ENCODE results near the gene AKT3. TPM values are rescaled to one million over a fixed set of nuclear protein-coding genes. Genes with fewer than 3 reads are reported as not detected.

The AKT3 gene
- total and polyA plus RNA-seq, 2 of the 8 experiments (the other 6 are each of a cell fraction or from before 2014, with no cell fraction given), result 6.0 to 36.4 TPM

GRCh38 chr1:243585982-243586381 lies 264.1 kb downstream of the AKT3 start:
- no peak for DNase-seq (ENCODE audit: low read depth in 1 of 2, low spot score in 2 of 2)
- FAIRE-seq, result no peak
- H3K56ac ChIP-seq (replicated peaks; ENCODE audit: insufficient read length, low read depth, low read length), result no peak overlapping the region

More at GRCh38 chr1:243585982-243586381, 264.1 kb downstream of the AKT3 start:
- no peak overlapping the region for H3K4me2 ChIP-seq (ENCODE audit: insufficient read depth in 1 of 2, low read depth in 2 of 2, low read length in 2 of 2)
- no peak overlapping the region for H2BK12ac ChIP-seq (ENCODE audit: low read depth, low read length)
- no peak overlapping the region for H3K27ac ChIP-seq (ENCODE audit: low read depth, low read length)
- H3K14ac ChIP-seq (ENCODE audit: insufficient read length), result no peak overlapping the region
- H2BK5ac ChIP-seq (ENCODE audit: low read depth, low read length), result no peak overlapping the region
- CTCF ChIA-PET (ENCODE audit: partially characterized antibody), result interaction anchor here (1.2 kb wide), 1 partner anchor 17 kb away, joined by 4 read pairs; no protein-coding TSS in a partner anchor
- no peak overlapping the region for H4K5ac ChIP-seq (ENCODE audit: insufficient read length, low read depth, low read length)
- no peak overlapping the region for H3K4me3 ChIP-seq (ENCODE audit: extremely low read depth in 1 of 4, insufficient read depth in 2 of 4, low read depth in 3 of 4, low read length in 4 of 4)
- H3K79me1 ChIP-seq (ENCODE audit: low read depth, low read length), result no peaks in the 10 kb centered on the region
- H3K36me3 ChIP-seq (ENCODE audit: control insufficient read depth in 2 of 4, insufficient read depth in 4 of 4, low read length in 3 of 4), result no peaks in the 10 kb centered on the region; a peak in 2 of 8 replicates
- H3K9me3 ChIP-seq (ENCODE audit: insufficient read depth in 2 of 2, low read depth in 1 of 2, low read length in 1 of 2), result 0 out of 4 replicates have a peak, but pooled peaks cover 3 to 4% of the 10 kb centered on the region in 2 experiments
- H3K23me2 ChIP-seq (ENCODE audit: low read depth, low read length), result no peaks in the 10 kb centered on the region
- H3K4me1 ChIP-seq (replicated peaks in 1 of 4; ENCODE audit: control insufficient read depth in 3 of 4, insufficient read depth in 4 of 4, low read length in 3 of 4), result no peaks in the 10 kb centered on the region
- no peak overlapping the region for H3K4ac ChIP-seq (replicated peaks; ENCODE audit: insufficient read length, low read depth, low read length)
- no peak overlapping the region for H2AFZ ChIP-seq (ENCODE audit: low read length)
- H4K20me1 ChIP-seq (replicated peaks in 1 of 2; ENCODE audit: control insufficient read depth in 1 of 2, insufficient read depth in 2 of 2, low read length in 2 of 2), result no peaks in the 10 kb centered on the region
- no peak overlapping the region for H2BK15ac ChIP-seq (ENCODE audit: low read length)
- WGBS, 2 experiments (ENCODE audit: extremely low coverage in 1 of 2, insufficient coverage in 1 of 2, insufficient read length in 1 of 2, insufficient replicate concordance in 2 of 2, low coverage in 1 of 2, low lambda C conversion rate in 2 of 2, missing lambda C conversion rate in 1 of 2), result 82% methylated on average over 1 of the region's 1 CpG; no CpG with 5 or more reads in 1 of the 2 experiments
- H3K27me3 ChIP-seq (replicated peaks in 1 of 4; ENCODE audit: control insufficient read depth in 3 of 4, extremely low read depth in 1 of 4, insufficient read depth in 3 of 4, low read length in 3 of 4), result no peaks in the 10 kb centered on the region
- no peak overlapping the region for H2AK5ac ChIP-seq (ENCODE audit: low read depth, low read length)
- H3K23ac ChIP-seq (ENCODE audit: insufficient read length), result no peak overlapping the region
- H2BK20ac ChIP-seq (ENCODE audit: low read length), result no peak overlapping the region
- H4K91ac ChIP-seq (replicated peaks; ENCODE audit: insufficient read length, low read length), result no peak overlapping the region
- POLR2A ChIA-PET (ENCODE audit: partially characterized antibody), result no interaction called here
- no peak overlapping the region for H4K8ac ChIP-seq (ENCODE audit: extremely low read depth, insufficient read depth, low read length)
- H3K18ac ChIP-seq (ENCODE audit: extremely low read depth, low read length), result no peak overlapping the region
- no peaks in the 10 kb centered on the region for H3K79me2 ChIP-seq (ENCODE audit: control insufficient read depth in 1 of 2, insufficient read depth in 2 of 2, low read length in 2 of 2)
- no peak overlapping the region for H2BK120ac ChIP-seq (replicated peaks; ENCODE audit: low read depth, low read length)
- no peak overlapping the region for H3K9ac ChIP-seq (replicated peaks in 1 of 4; ENCODE audit: extremely low read depth in 1 of 4, low read depth in 3 of 4, low read length in 3 of 4)
- TF ChIP-seq EZH2 (IDR thresholded peaks at IDR 0.05; ENCODE audit: low read depth, low read length, severe bottlenecking) (no peak), RBBP5 (IDR thresholded peaks at IDR 0.05; ENCODE audit: borderline replicate concordance, low read depth, low read length) (no peak), BCL11A (IDR thresholded peaks at IDR 0.05; ENCODE audit: low read depth in 2 of 2, low read length in 2 of 2) (no peak), ZNF274 (IDR thresholded peaks at IDR 0.05; ENCODE audit: borderline replicate concordance, extremely low read depth, low read length) (no peak), CTBP2 (IDR thresholded peaks at IDR 0.05; ENCODE audit: borderline replicate concordance, insufficient read depth, insufficient read length, low read length) (no peak), HDAC2 (IDR thresholded peaks at IDR 0.05; ENCODE audit: borderline replicate concordance in 1 of 2, low read depth in 2 of 2, low read length in 2 of 2) (no peak), SP1 (IDR thresholded peaks at IDR 0.05; ENCODE audit: low read depth, low read length) (no peak), CHD2 (IDR thresholded peaks at IDR 0.05; ENCODE audit: low read length) (no peak), POU5F1 (IDR thresholded peaks at IDR 0.05; ENCODE audit: low read depth, low read length) (no peak), CTCF (IDR thresholded peaks at IDR 0.05; ENCODE audit: control extremely low read depth in 1 of 3, insufficient read depth in 1 of 3, low read depth in 1 of 3, low read length in 3 of 3) (no peak)

All from H1 (cell line).